ENCODE data around the gene PIK3C2B.

The PIK3C2B gene

GRCh38 chr1:204477036-204477740 is 17.4 kb downstream of the PIK3C2B start:
- DNase-seq, result no peak

DNA sequence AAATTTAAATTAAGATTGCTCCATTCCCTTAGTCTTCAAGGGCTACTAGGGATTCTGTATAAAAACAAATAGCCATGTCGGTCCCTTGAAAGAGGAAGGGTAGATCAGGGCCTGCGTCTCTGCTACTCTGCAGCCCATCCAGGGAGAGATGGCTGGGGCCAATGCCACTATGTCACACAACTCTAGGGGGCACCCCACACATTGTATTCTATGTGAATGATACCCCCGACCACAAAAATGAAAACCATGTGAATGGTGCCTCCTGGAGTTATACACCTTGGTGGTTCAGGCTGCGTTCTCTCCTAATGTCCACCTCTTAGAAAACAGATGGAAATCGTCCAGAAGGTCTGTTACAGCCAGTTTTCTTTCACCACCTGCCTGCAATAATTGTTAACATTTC is 18.0 kb downstream of the PIK3C2B start:
- DNase-seq, result no peak

DNA sequence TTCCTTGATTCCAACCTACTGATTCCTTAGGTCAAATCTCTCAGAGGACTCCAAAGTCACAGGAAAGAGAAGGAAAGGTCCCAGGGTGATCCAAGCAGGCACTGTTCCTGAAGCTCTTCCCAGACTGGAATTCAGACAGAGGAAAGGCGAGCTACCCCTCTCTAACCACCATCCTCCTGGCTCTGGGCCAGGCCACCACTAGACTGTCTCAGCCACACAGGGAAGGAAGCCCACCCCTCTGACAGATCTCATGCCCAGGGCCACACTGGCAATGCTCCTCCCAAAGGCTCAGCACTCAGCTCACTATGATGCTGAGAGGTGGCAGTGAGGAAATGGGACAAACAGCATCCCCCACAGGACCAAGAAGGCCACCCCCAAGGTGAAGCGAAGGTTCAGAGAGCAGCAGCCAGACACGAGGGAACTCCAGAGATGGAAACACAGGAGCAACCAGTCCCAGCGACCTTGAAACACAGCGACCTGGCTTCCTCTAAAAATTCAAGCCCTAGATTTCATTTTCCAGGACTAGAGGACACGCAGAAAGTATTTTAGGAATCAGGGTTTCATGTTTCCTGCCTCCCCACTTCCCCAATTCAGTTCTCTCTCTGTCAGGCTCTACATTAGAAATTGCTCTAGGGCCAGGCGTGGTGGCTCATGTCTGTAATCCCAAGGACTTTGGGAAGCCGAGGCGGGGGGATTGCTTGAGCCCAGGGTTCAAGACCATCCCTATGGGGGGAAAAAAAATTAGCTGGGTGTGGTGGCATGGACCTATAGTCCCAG is 18.8 kb downstream of the PIK3C2B start:
- DNase-seq, result no peak

- no peak for DNase-seq
Measured at GRCh38 chr1:204473400-204473965, 21.1 kb downstream of the PIK3C2B start.

DNA sequence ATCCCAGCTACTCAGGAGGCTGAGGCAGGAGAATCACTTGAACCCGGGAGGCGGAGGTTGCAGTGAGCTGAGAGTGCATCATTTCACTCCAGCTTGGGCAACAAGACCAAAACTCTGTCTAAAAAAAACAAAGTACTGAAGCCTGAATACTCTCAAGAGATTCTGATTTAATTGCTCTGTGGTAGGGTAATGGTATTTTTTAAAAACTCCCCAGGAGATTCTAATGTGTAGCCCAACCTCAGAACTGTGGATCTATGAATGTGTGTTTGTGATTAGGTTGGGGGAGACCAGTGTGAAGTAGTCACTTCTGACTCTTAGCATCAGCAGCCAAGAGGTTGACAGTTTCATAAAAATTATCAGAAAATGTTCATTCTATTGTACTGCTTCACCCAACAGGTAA is 21.9 kb downstream of the PIK3C2B start:
- no peak for DNase-seq

- no peak for DNase-seq
Measured at GRCh38 chr1:204471687-204472086, 22.9 kb downstream of the PIK3C2B start.

GRCh38 chr1:204469304-204469703 is 25.3 kb downstream of the PIK3C2B start:
- no peak for DNase-seq

- no peak for DNase-seq
Measured at GRCh38 chr1:204468766-204469302, 25.8 kb downstream of the PIK3C2B start.

GRCh38 chr1:204468206-204468605 is 26.4 kb downstream of the PIK3C2B start:
- DNase-seq, result no peak

GRCh38 chr1:204466416-204467405 is 27.9 kb downstream of the PIK3C2B start:
- no peak for DNase-seq

- DNase-seq, result no peak
Measured at GRCh38 chr1:204465546-204466415, 28.8 kb downstream of the PIK3C2B start.

DNA sequence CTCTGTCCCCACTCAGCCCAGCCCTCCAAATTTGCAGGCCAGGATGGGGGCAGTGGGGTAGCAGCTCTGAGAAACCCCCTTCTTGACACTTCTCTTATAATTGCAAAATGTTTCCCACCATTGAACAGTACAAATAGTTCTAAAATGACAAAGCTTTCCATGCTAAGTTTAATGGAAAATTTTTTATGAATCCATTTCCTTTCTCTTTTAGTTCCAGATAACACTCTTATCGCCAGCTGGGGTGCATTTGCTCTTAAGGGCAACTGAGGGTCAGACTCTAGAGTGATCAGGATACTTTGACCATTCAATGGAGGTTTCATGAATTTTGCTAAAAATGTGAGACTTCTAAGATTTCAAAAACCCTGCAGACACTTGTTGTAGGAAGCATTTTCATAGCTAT is 29.9 kb downstream of the PIK3C2B start:
- no peak for DNase-seq

DNA sequence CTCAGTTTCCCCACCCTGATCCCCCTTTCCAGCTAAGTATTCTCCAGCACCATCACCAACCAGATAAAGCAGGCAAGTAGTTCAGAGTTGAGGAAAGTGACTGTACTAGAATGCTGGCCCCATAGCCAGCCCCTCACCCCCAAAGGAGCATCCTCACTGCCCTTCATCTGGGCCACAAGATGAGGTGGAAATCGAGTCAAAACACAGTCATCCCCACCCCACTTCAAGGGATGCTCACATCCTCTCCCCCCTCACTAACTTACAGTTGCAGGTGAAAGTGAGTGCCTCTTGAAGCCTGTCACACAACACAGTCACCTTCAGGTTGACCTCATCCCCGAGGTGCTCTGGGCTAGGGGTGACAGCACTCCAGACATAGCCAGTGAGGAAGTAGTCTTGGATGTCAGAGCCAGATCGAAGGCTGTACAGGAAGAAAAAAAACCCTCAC is 30.4 kb downstream of the PIK3C2B start:
- DNase-seq, result no peak

- DNase-seq, result no peak
Measured at GRCh38 chr1:204463125-204464060, 31.2 kb downstream of the PIK3C2B start.

- no peak for DNase-seq
Measured at GRCh38 chr1:204462229-204462561, 32.4 kb downstream of the PIK3C2B start.

DNA sequence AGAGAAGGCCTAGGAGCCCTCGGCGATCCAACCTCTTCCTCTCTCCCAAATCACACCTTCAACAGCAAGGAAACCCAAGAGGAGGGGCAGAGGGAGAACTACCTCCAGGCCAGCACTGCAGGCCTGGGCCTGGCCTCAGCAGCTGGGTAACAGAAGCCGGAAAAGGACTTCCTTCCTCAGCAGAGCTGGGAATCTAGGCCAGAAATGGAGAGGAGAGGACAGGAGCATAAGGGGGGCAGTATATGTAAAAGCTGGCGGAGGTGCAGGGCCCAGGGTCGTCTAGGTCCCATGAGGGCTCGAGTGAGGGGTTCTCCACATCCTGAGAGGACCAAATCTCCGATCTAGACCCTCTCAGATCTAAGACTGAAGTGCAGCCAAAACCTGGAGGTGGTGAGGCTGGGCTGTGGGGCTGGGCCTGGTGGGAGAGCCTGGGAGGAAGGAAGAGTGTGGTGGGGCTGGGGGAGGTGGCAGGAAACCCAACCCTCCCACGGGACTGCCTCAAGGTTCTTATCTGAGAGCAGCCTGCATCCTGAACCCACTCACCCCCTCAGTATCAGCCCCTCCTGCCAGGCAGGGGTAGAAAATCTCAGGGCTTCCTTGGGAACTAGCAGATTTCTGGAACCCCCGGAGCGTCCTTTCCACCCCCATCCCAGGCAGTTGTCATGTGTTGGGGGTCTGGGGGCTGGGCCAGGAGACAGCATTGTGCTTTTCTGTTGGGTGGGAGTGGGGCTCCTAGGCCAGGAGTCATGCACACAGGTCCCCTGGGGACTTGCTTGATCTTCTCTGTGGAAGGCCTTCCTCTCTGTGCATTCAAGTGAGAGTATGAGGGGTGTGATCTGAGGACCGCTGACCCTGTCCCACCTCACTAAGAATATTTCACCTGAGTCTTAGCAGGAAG is 33.0 kb downstream of the PIK3C2B start:
- no peak for DNase-seq

- no peak for DNase-seq
Measured at GRCh38 chr1:204460346-204460745, 34.3 kb downstream of the PIK3C2B start.

DNA sequence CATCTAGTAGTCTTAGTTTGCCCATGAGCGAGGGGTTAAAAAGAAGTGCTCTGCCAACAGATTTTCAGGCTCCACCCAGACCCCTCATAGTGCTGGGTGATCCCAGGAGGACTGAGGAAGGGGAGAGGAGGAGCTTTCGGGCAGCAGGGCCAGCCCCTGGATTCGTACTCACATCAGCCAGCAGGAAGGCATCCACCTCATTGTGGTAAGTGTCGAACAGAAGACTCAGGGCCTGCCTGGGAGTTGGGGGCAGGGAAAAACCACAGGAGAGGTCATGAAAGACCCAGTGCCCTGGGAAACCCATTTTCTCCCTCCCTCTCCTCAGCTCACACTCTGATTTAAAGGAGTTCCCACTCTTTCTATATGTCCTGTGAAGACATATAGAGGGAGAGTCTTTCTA is 34.9 kb downstream of the PIK3C2B start:
- no peak for DNase-seq

DNA sequence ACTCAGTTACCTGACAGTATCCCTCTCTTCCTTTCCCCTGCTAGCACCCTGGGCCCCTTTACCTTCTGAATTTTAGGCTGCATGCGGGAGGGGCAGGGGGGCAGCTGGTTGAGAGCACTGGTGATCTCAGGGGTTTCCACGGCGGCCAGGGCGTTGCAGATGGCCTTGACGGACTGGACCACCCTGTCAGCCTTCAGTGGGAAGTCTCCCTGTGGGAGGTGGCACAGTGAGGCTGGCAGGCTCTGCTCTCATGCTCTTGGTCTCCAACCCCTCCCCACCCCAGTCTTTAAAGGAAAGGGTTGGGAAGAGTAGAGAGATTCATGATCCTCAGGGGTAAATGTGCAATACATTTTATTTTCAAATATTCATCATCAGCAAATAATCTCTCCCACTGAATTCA is 36.9 kb downstream of the PIK3C2B start:
- DNase-seq, result no peak
